ENCODE data around the gene CCR9. TPM values are rescaled to one million over a fixed set of nuclear protein-coding genes. Genes with fewer than 3 reads are reported as not detected.
A peak's percentile ranks its signal among the peaks of the same experiment; 100 is the strongest.

Gene CCR9
- total RNA-seq, 2 experiments from 2014 or later = 0.32 TPM; not detected in 1

DNA sequence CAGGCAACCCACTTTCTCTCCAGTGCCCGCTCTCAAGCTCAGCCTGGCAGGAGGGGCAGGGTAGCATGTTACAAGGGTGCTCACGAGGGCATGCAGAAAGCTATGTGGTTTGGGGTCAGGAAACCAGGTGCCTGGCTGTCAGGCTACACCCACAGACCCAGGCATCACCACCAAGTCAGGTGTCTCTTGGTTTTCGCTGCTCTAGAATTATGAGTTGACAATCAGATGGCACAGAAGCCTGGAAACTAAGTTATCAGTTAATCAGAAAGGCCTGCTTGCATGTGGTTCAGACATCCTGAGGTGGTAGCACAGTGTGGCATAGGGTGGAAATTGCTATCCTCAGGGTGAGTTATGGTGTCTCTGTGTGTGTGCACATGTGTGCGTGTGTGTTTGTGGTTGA lies 16.2 kb upstream of the CCR9 start:
- Histone ChIP-seq H3K36me3 (ENCODE audit: insufficient read depth, low read length) (no peaks in the 10 kb centered on the region), H3K79me2 (ENCODE audit: insufficient read depth, low read depth, low read length) (no peaks in the 10 kb centered on the region), H2AFZ (ENCODE audit: low read length) (no peak overlapping the region), H3K4me2 (ENCODE audit: low read length) (no peak overlapping the region), H3K9me3 (ENCODE audit: low read length) (no peaks in the 10 kb centered on the region), H3K4me1 (ENCODE audit: insufficient read depth, low read length, poor library complexity, severe bottlenecking) (no peaks in the 10 kb centered on the region), H3K4me3 (ENCODE audit: low read depth, low read length, poor library complexity, severe bottlenecking) (no peak overlapping the region), H3K27ac (ENCODE audit: low read depth, low read length, poor library complexity, severe bottlenecking) (no peak overlapping the region), H4K20me1 (ENCODE audit: insufficient read depth, low read length) (no peaks in the 10 kb centered on the region), H3K9me2 (ENCODE audit: insufficient read depth, low read length) (no peaks in the 10 kb centered on the region)
- no peak for DNase-seq (ENCODE audit: low spot score)
- ChIA-PET CTCF (ENCODE audit: unreplicated experiment) (no interaction called here), POLR2A (no interaction called here)
- intact Hi-C loops (cut with micrococcal nuclease; ENCODE audit: unreplicated experiment) = no loop called here
- no TSS peak for BruUV-seq (replicated peaks)
- TF ChIP-seq EZH2phosphoT487 (IDR thresholded peaks at IDR 0.05; ENCODE audit: borderline replicate concordance, low read depth, low read length) = no peak
- TF ChIP-seq CTCF (conservative IDR thresholded peaks at IDR 0.05; ENCODE audit: low read length) = no peak

GRCh38 chr3:45871780-45872179 lies 14.6 kb upstream of the CCR9 start:
- ChIA-PET POLR2A (interaction anchor here (0.7 kb wide), 1 partner anchor 32 kb away, joined by 3 read pairs; no protein-coding TSS in a partner anchor), CTCF (ENCODE audit: unreplicated experiment) (no interaction called here)
- Histone ChIP-seq H2AFZ (ENCODE audit: low read length) (no peak overlapping the region), H4K20me1 (ENCODE audit: insufficient read depth, low read length) (no peaks in the 10 kb centered on the region), H3K4me2 (ENCODE audit: low read length) (no peak overlapping the region), H3K9me2 (ENCODE audit: insufficient read depth, low read length) (no peaks in the 10 kb centered on the region), H3K79me2 (ENCODE audit: insufficient read depth, low read depth, low read length) (no peaks in the 10 kb centered on the region), H3K4me1 (ENCODE audit: insufficient read depth, low read length, poor library complexity, severe bottlenecking) (no peaks in the 10 kb centered on the region), H3K27ac (ENCODE audit: low read depth, low read length, poor library complexity, severe bottlenecking) (no peak overlapping the region), H3K4me3 (ENCODE audit: low read depth, low read length, poor library complexity, severe bottlenecking) (no peak overlapping the region), H3K9me3 (ENCODE audit: low read length) (no peaks in the 10 kb centered on the region), H3K36me3 (ENCODE audit: insufficient read depth, low read length) (no peaks in the 10 kb centered on the region)
- TF ChIP-seq CTCF (conservative IDR thresholded peaks at IDR 0.05; ENCODE audit: low read length) (no peak), EZH2phosphoT487 (IDR thresholded peaks at IDR 0.05; ENCODE audit: borderline replicate concordance, low read depth, low read length) (no peak)
- no TSS peak for BruUV-seq (replicated peaks)
- DNase-seq (ENCODE audit: low spot score) = no peak
- intact Hi-C loops (cut with micrococcal nuclease; ENCODE audit: unreplicated experiment) = no loop called here

GRCh38 chr3:45872569-45872968 lies 13.8 kb upstream of the CCR9 start:
- POLR2A ChIA-PET = no interaction called here
- intact Hi-C loops (cut with micrococcal nuclease; ENCODE audit: unreplicated experiment) = no loop called here

More at GRCh38 chr3:45872569-45872968, 13.8 kb upstream of the CCR9 start:
- 0 out of 2 replicates have a peak overlapping the region, but pooled peaks have one; percentile 20 for H2AFZ ChIP-seq (ENCODE audit: low read length)
- no peak overlapping the region for H3K27ac ChIP-seq (ENCODE audit: low read depth, low read length, poor library complexity, severe bottlenecking)
- H3K4me1 ChIP-seq (ENCODE audit: insufficient read depth, low read length, poor library complexity, severe bottlenecking) = no peaks in the 10 kb centered on the region
- no peaks in the 10 kb centered on the region for H3K36me3 ChIP-seq (ENCODE audit: insufficient read depth, low read length)
- no peaks in the 10 kb centered on the region for H3K9me3 ChIP-seq (ENCODE audit: low read length)
- CTCF ChIA-PET (ENCODE audit: unreplicated experiment) = no interaction called here
- TF ChIP-seq EZH2phosphoT487 (IDR thresholded peaks at IDR 0.05; ENCODE audit: borderline replicate concordance, low read depth, low read length) = no peak
- no peak for TF ChIP-seq CTCF (conservative IDR thresholded peaks at IDR 0.05; ENCODE audit: low read length)
- BruUV-seq (replicated peaks) = no TSS peak
- no peak overlapping the region for H3K4me2 ChIP-seq (ENCODE audit: low read length)
- H3K9me2 ChIP-seq (ENCODE audit: insufficient read depth, low read length) = no peaks in the 10 kb centered on the region
- H3K4me3 ChIP-seq (ENCODE audit: low read depth, low read length, poor library complexity, severe bottlenecking) = no peak overlapping the region
- H4K20me1 ChIP-seq (ENCODE audit: insufficient read depth, low read length) = no peaks in the 10 kb centered on the region
- no peaks in the 10 kb centered on the region for H3K79me2 ChIP-seq (ENCODE audit: insufficient read depth, low read depth, low read length)
- no peak for DNase-seq (ENCODE audit: low spot score)

All from OCI-LY7 (cell line).